SKM-1 treated with dmso at 0.1 percent for 144 hours (cell line): Measurements from ENCODE around the gene CCND1.
"Not testable (repeated sequence)": the region's sequence is repeated elsewhere in the genome, so short reads cannot be mapped to it uniquely, and the experiment has no call there.

Experiments
- DNase-seq: peaks from one replicate; lab custom pipeline; 2025; ENCODE audit not compliant: unreplicated experiment; lab: John Stamatoyannopoulos, UW

Gene CCND1

GRCh38 chr11:69617682-69618081, 23.3 kb upstream of the CCND1 start:
- no peak for DNase-seq

- no peak for DNase-seq
These were observed 22.7 kb upstream of the CCND1 start for GRCh38 chr11:69618237-69618636.

GRCh38 chr11:69620683-69621290, 20.2 kb upstream of the CCND1 start:
- no peak for DNase-seq

GRCh38 chr11:69622097-69622681, 18.8 kb upstream of the CCND1 start:
- not testable (repeated sequence) for DNase-seq

- DNase-seq, result no peak
These were observed 16.7 kb upstream of the CCND1 start for GRCh38 chr11:69624293-69624692.

- DNase-seq, result no peak
These were observed 15.5 kb upstream of the CCND1 start for GRCh38 chr11:69625476-69625875.

- DNase-seq, result no peak
These were observed 13.4 kb upstream of the CCND1 start for GRCh38 chr11:69627551-69627950.

- no peak for DNase-seq
These were observed 10.9 kb upstream of the CCND1 start for GRCh38 chr11:69630017-69630416.

GRCh38 chr11:69630424-69630823, 10.5 kb upstream of the CCND1 start:
- DNase-seq, result no peak

GRCh38 chr11:69632900-69633299, 8.1 kb upstream of the CCND1 start:
- no peak for DNase-seq

GRCh38 chr11:69634069-69634468, 6.9 kb upstream of the CCND1 start:
- DNase-seq, result no peak

- DNase-seq, result no peak
These were observed 6.4 kb upstream of the CCND1 start for GRCh38 chr11:69634590-69634989.

- no peak for DNase-seq
These were observed 5.8 kb upstream of the CCND1 start for GRCh38 chr11:69635195-69635594.

GRCh38 chr11:69635804-69636511, 5.0 kb upstream of the CCND1 start:
- DNase-seq, result no peak

GRCh38 chr11:69636512-69637197, 4.3 kb upstream of the CCND1 start:
- DNase-seq, result no peak

GRCh38 chr11:69637198-69637940, 3.6 kb upstream of the CCND1 start:
- DNase-seq, result no peak

- no peak for DNase-seq
These were observed 2.8 kb upstream of the CCND1 start for GRCh38 chr11:69637941-69638871.

GRCh38 chr11:69638941-69639681, 1.8 kb upstream of the CCND1 start:
- peak; percentile 58 for DNase-seq

- DNase-seq, result no peak
These were observed 1.1 kb upstream of the CCND1 start for GRCh38 chr11:69639831-69640230.
